Iris pigment epithelial cell (primary cell): ENCODE data around the gene PNMT.
A peak's percentile ranks its signal among the peaks of the same experiment; 100 is the strongest.

Source experiments
- DNase-seq: peaks from one replicate; pipeline ENCODE4 v3.0.0-alpha.2; 2011; ENCODE audit warnings: low read depth

Gene PNMT

GRCh38 chr17:39633570-39634183 is 34.6 kb upstream of the PNMT start:
- DNase-seq: no peak

- peak; percentile 48 for DNase-seq
These were observed 33.8 kb upstream of the PNMT start for GRCh38 chr17:39634384-39634871.

- no peak for DNase-seq
These were observed 32.6 kb upstream of the PNMT start for GRCh38 chr17:39635614-39636176.

GRCh38 chr17:39636587-39636926 is 31.7 kb upstream of the PNMT start:
- no peak for DNase-seq

- DNase-seq: peak; percentile 91
These were observed 31.1 kb upstream of the PNMT start, which contains the start of gene STARD3 for GRCh38 chr17:39636927-39637736. Gene STARD3 (plus strand): TSS chr17:39637144. CDS start chr17:39653532, 16,388 bp downstream.

GRCh38 chr17:39638317-39638716 is 29.9 kb upstream of the PNMT start:
- no peak for DNase-seq

GRCh38 chr17:39639043-39639442 is 29.2 kb upstream of the PNMT start:
- DNase-seq: no peak

- DNase-seq: peak; percentile 31
These were observed 28.4 kb upstream of the PNMT start for GRCh38 chr17:39639566-39640458.

- no peak for DNase-seq
These were observed 27.6 kb upstream of the PNMT start for GRCh38 chr17:39640591-39641031.

- no peak for DNase-seq
These were observed 27.2 kb upstream of the PNMT start for GRCh38 chr17:39641097-39641496.

- DNase-seq: no peak
These were observed 26.4 kb upstream of the PNMT start for GRCh38 chr17:39641883-39642282.

GRCh38 chr17:39642291-39643074 is 25.8 kb upstream of the PNMT start:
- DNase-seq: no peak

GRCh38 chr17:39643271-39643670 is 25.0 kb upstream of the PNMT start:
- peak; percentile 36 for DNase-seq

GRCh38 chr17:39647256-39647655 is 21.0 kb upstream of the PNMT start:
- DNase-seq: no peak

- DNase-seq: peak; percentile 74
These were observed 19.5 kb upstream of the PNMT start for GRCh38 chr17:39648616-39649366.

GRCh38 chr17:39650121-39650579 is 18.1 kb upstream of the PNMT start:
- no peak for DNase-seq

- DNase-seq: no peak
These were observed 16.2 kb upstream of the PNMT start for GRCh38 chr17:39651923-39652586.

- no peak for DNase-seq
These were observed 15.5 kb upstream of the PNMT start for GRCh38 chr17:39652587-39653315.

GRCh38 chr17:39653316-39653661 is 15.0 kb upstream of the PNMT start:
- no peak for DNase-seq
